HUES6 (cell line): ENCODE measurements around the gene ABCB4.
A peak's percentile ranks its signal among the peaks of the same experiment; 100 is the strongest.

Experiments used
- H3K27ac ChIP-seq: 2 replicates; pipeline ENCODE4 v1.7.0; 2013; ENCODE audit warnings: low read depth, mild to moderate bottlenecking, low read length, inconsistent platforms
- H3K27me3 ChIP-seq: 2 replicates; pipeline ENCODE4 v1.6.1; 2013; ENCODE audit warnings: low read length; ENCODE audit not compliant: control insufficient read depth, insufficient read depth
- H3K36me3 ChIP-seq: 2 replicates; pipeline ENCODE4 v1.6.1; 2013; ENCODE audit warnings: low read length; ENCODE audit not compliant: control insufficient read depth, insufficient read depth
- H3K4me1 ChIP-seq: 2 replicates; pipeline ENCODE4 v1.6.1; 2013; ENCODE audit warnings: low read length; ENCODE audit not compliant: control insufficient read depth, insufficient read depth
- H3K4me3 ChIP-seq: 2 replicates; pipeline ENCODE4 v1.5.1; 2013; ENCODE audit warnings: low read depth, low read length
- H3K9ac ChIP-seq: one replicate; pipeline ENCODE4 v1.6.1; 2013; ENCODE audit warnings: mild to moderate bottlenecking, low read length
- H3K9me3 ChIP-seq: 2 replicates; pipeline ENCODE4 v1.6.1; 2013; ENCODE audit warnings: low read depth, low read length; ENCODE audit not compliant: control insufficient read depth, insufficient read depth

The ABCB4 gene

GRCh38 chr7:87475359-87476178 is at the start of gene ABCB4:
TSS of gene ABCB4 (minus strand) at chr7:87475680. CDS start at chr7:87475465, 215 bp downstream.
- Histone ChIP-seq H3K36me3 (no peaks in the 10 kb centered on the region), H3K27me3 (peaks cover 41% of the 10 kb centered on the region), H3K27ac (no peak within 1 kb of the TSS), H3K4me1 (peaks cover 12% of the 10 kb centered on the region), H3K9me3 (no peaks in the 10 kb centered on the region), H3K4me3 (peak within 1 kb of the TSS; percentile 61), H3K9ac (peak within 1 kb of the TSS; percentile 50)

- Histone ChIP-seq H3K4me3 (no peak overlapping the region), H3K9ac (no peak overlapping the region), H3K27me3 (no peaks in the 10 kb centered on the region), H3K9me3 (no peaks in the 10 kb centered on the region), H3K27ac (no peak overlapping the region), H3K4me1 (no peaks in the 10 kb centered on the region), H3K36me3 (no peaks in the 10 kb centered on the region)
Observed at GRCh38 chr7:87518735-87519134, 43.3 kb upstream of the ABCB4 start.

- H3K27ac ChIP-seq, result no peak overlapping the region
- no peaks in the 10 kb centered on the region for H3K4me1 ChIP-seq
- no peak overlapping the region for H3K4me3 ChIP-seq
- H3K27me3 ChIP-seq, result no peaks in the 10 kb centered on the region
- H3K9ac ChIP-seq, result no peak overlapping the region
- no peaks in the 10 kb centered on the region for H3K9me3 ChIP-seq
- H3K36me3 ChIP-seq, result no peaks in the 10 kb centered on the region
Observed at GRCh38 chr7:87517891-87518290, 42.4 kb upstream of the ABCB4 start.

GRCh38 chr7:87517136-87517815 is 41.8 kb upstream of the ABCB4 start:
- Histone ChIP-seq H3K9me3 (no peaks in the 10 kb centered on the region), H3K36me3 (no peaks in the 10 kb centered on the region), H3K4me1 (no peaks in the 10 kb centered on the region), H3K27me3 (no peaks in the 10 kb centered on the region), H3K9ac (no peak overlapping the region), H3K27ac (no peak overlapping the region), H3K4me3 (no peak overlapping the region)

GRCh38 chr7:87513735-87514335 is 38.4 kb upstream of the ABCB4 start:
- H3K9me3 ChIP-seq, result no peaks in the 10 kb centered on the region
- H3K4me3 ChIP-seq, result no peak overlapping the region
- H3K27me3 ChIP-seq, result no peaks in the 10 kb centered on the region
- no peaks in the 10 kb centered on the region for H3K36me3 ChIP-seq
- no peaks in the 10 kb centered on the region; the same call in 1 of the 2 replicates for H3K4me1 ChIP-seq
- H3K27ac ChIP-seq, result no peak overlapping the region
- H3K9ac ChIP-seq, result no peak overlapping the region

- H3K4me1 ChIP-seq, result no peaks in the 10 kb centered on the region; the same call in 1 of the 2 replicates
- no peaks in the 10 kb centered on the region for H3K36me3 ChIP-seq
Observed at GRCh38 chr7:87512906-87513305, 37.4 kb upstream of the ABCB4 start.

GRCh38 chr7:87511510-87511909 is 36.0 kb upstream of the ABCB4 start:
- no peaks in the 10 kb centered on the region for H3K27me3 ChIP-seq
- H3K4me1 ChIP-seq, result no peaks in the 10 kb centered on the region; the same call in 1 of the 2 replicates
- no peaks in the 10 kb centered on the region for H3K36me3 ChIP-seq
- no peak overlapping the region for H3K9ac ChIP-seq
- no peaks in the 10 kb centered on the region for H3K9me3 ChIP-seq
- H3K4me3 ChIP-seq, result no peak overlapping the region
- H3K27ac ChIP-seq, result no peak overlapping the region

More at GRCh38 chr7:87512906-87513305, 37.4 kb upstream of the ABCB4 start:
- H3K4me3 ChIP-seq, result no peak overlapping the region
- H3K9ac ChIP-seq, result no peak overlapping the region
- no peaks in the 10 kb centered on the region for H3K9me3 ChIP-seq
- no peaks in the 10 kb centered on the region for H3K27me3 ChIP-seq
- no peak overlapping the region for H3K27ac ChIP-seq

- no peaks in the 10 kb centered on the region; the same call in 1 of the 2 replicates for H3K4me1 ChIP-seq
- H3K36me3 ChIP-seq, result no peaks in the 10 kb centered on the region
- no peak overlapping the region for H3K9ac ChIP-seq
- no peak overlapping the region for H3K4me3 ChIP-seq
- no peak overlapping the region for H3K27ac ChIP-seq
- H3K9me3 ChIP-seq, result no peaks in the 10 kb centered on the region
- no peaks in the 10 kb centered on the region for H3K27me3 ChIP-seq
Observed at GRCh38 chr7:87510411-87510875, 35.0 kb upstream of the ABCB4 start.

GRCh38 chr7:87507446-87507845 is 32.0 kb upstream of the ABCB4 start:
- Histone ChIP-seq H3K27me3 (no peaks in the 10 kb centered on the region), H3K9ac (no peak overlapping the region), H3K4me3 (no peak overlapping the region), H3K4me1 (no peaks in the 10 kb centered on the region; the same call in 1 of the 2 replicates), H3K36me3 (no peaks in the 10 kb centered on the region), H3K27ac (no peak overlapping the region), H3K9me3 (no peaks in the 10 kb centered on the region)

GRCh38 chr7:87506246-87507180 is 31.0 kb upstream of the ABCB4 start:
- Histone ChIP-seq H3K4me3 (no peak overlapping the region), H3K27ac (no peak overlapping the region), H3K4me1 (no peaks in the 10 kb centered on the region; the same call in 1 of the 2 replicates), H3K9me3 (no peaks in the 10 kb centered on the region), H3K36me3 (no peaks in the 10 kb centered on the region), H3K9ac (no peak overlapping the region), H3K27me3 (no peaks in the 10 kb centered on the region)
